ENCODE results near the gene CYB561A3.

CYB561A3 gene

GRCh38 chr11:61357233-61357893 lies 4.3 kb downstream of the CYB561A3 start:
- TF ChIP-seq CTCF (IDR thresholded peaks at IDR 0.05; ENCODE audit: control extremely low read depth, extremely low read depth, low read depth, missing control alignments) = no peak
- POLR2A ChIA-PET = interaction anchor here (0.9 to 1.8 kb wide), 5 partner anchors 8 to 71 kb away, joined by 3 to 11 read pairs (median 3); no protein-coding TSS in a partner anchor
- peak; percentile 72 for DNase-seq (ENCODE audit: extremely low spot score)
- CTCF ChIA-PET = interaction anchor here (1.1 to 27.1 kb wide), 10 partner anchors 9 to 104 kb away, joined by 3 to 374 read pairs (median 6); partner anchors contain the start of genes DDB1, TKFC and TMEM216

GRCh38 chr11:61356706-61357105 lies 5.0 kb downstream of the CYB561A3 start:
- no peak for TF ChIP-seq CTCF (IDR thresholded peaks at IDR 0.05; ENCODE audit: control extremely low read depth, extremely low read depth, low read depth, missing control alignments)
- POLR2A ChIA-PET = interaction anchor here (1.5 to 1.8 kb wide), 2 partner anchors 9 to 13 kb away, joined by 3 to 11 read pairs; no protein-coding TSS in a partner anchor
- no peak for DNase-seq (ENCODE audit: extremely low spot score)
- CTCF ChIA-PET = interaction anchor here (1.1 to 27.1 kb wide), 9 partner anchors 9 to 103 kb away, joined by 4 to 374 read pairs (median 6); partner anchors contain the start of genes DDB1, TKFC and TMEM216

- TF ChIP-seq CTCF (IDR thresholded peaks at IDR 0.05; ENCODE audit: control extremely low read depth, extremely low read depth, low read depth, missing control alignments) = no peak
- CTCF ChIA-PET = interaction anchor here (1.1 to 27.1 kb wide), 6 partner anchors 10 to 32 kb away, joined by 3 to 374 read pairs (median 36); partner anchors contain the start of genes DDB1 and TKFC
- POLR2A ChIA-PET = interaction anchor here (0.6 kb wide), 1 partner anchor 31 kb away, joined by 5 read pairs; no protein-coding TSS in a partner anchor
- DNase-seq (ENCODE audit: extremely low spot score) = no peak
Observed at GRCh38 chr11:61354208-61354607, 7.5 kb downstream of the CYB561A3 start.

- TF ChIP-seq CTCF (IDR thresholded peaks at IDR 0.05; ENCODE audit: control extremely low read depth, extremely low read depth, low read depth, missing control alignments) = no peak
- no peak for DNase-seq (ENCODE audit: extremely low spot score)
- CTCF ChIA-PET = interaction anchor here (1.1 to 27.1 kb wide), 7 partner anchors 11 to 33 kb away, joined by 3 to 374 read pairs (median 3); partner anchors contain the start of genes DDB1 and TKFC
- POLR2A ChIA-PET = no interaction called here
Observed at GRCh38 chr11:61353131-61354067, 8.3 kb downstream of the CYB561A3 start.

- no peak for DNase-seq (ENCODE audit: extremely low spot score)
- ChIA-PET POLR2A (no interaction called here), CTCF (interaction anchor here (0.9 to 27.1 kb wide), 5 partner anchors 10 to 34 kb away, joined by 3 to 374 read pairs (median 4); partner anchors contain the start of genes CYB561A3, DDB1, TKFC and TMEM138)
- TF ChIP-seq CTCF (IDR thresholded peaks at IDR 0.05; ENCODE audit: control extremely low read depth, extremely low read depth, low read depth, missing control alignments) = no peak
Observed at GRCh38 chr11:61352038-61352437, 9.6 kb downstream of the CYB561A3 start.

GRCh38 chr11:61350803-61351202 lies 10.9 kb downstream of the CYB561A3 start:
- DNase-seq (ENCODE audit: extremely low spot score) = no peak
- ChIA-PET POLR2A (no interaction called here), CTCF (interaction anchor here (3.6 to 27.1 kb wide), 2 partner anchors 11 to 15 kb away, joined by 36 to 374 read pairs; partner anchors contain the start of genes DDB1 and TKFC)
- TF ChIP-seq CTCF (IDR thresholded peaks at IDR 0.05; ENCODE audit: control extremely low read depth, extremely low read depth, low read depth, missing control alignments) = no peak

Data from GM10248 (cell line).